HEK293T (cell line): ENCODE results near the gene CD48.

ENCODE experiments used
- FOXM1 ChIP-seq: fragments of 450-650 bp; IDR thresholded peaks from 2 replicates; pipeline ENCODE4 v1.6.1; 2017; ENCODE audit warnings: mild to moderate bottlenecking, borderline replicate concordance
- HDGF ChIP-seq: fragments of 450-650 bp; IDR thresholded peaks from 2 replicates; pipeline ENCODE4 v1.6.1; 2017; ENCODE audit warnings: antibody characterized with exemption, borderline replicate concordance
- LEF1 ChIP-seq: fragments of 450-650 bp; IDR thresholded peaks from 2 replicates; pipeline ENCODE4 v1.6.1; 2017; ENCODE audit warnings: mild to moderate bottlenecking, borderline replicate concordance

GRCh38 chr1:160671603-160672517 is 39.8 kb downstream of the CD48 start:
- TF ChIP-seq FOXM1 (no peak), HDGF (no peak), LEF1 (no peak)
